Neural cell (in vitro differentiated cells): ENCODE measurements around the gene KRT78. TPM values are rescaled to one million over a fixed set of nuclear protein-coding genes. Genes with fewer than 3 reads are reported as not detected.

Experiments used
- H2AFZ ChIP-seq: fragments of 200-600, 300-800 bp; sonication (generic), shearing (Covaris generic); 2 replicates; pipeline ENCODE4 v1.6.0; 2014; ENCODE audit warnings: low read depth, mild to moderate bottlenecking, antibody characterized with exemption, low read length, moderate library complexity
- H3F3A ChIP-seq: fragments of 200-600 bp; shearing (Covaris generic); 2 replicates; pipeline ENCODE4 v1.6.1; 2016; ENCODE audit warnings: mild to moderate bottlenecking, moderate library complexity, mixed read lengths, antibody characterized with exemption, low read length; ENCODE audit not compliant: insufficient read depth, poor library complexity, severe bottlenecking
- H3K27ac ChIP-seq: fragments of 200-600, 300-800 bp; sonication (generic), shearing (Covaris generic); 2 replicates; pipeline ENCODE4 v1.5.1; 2014; ENCODE audit warnings: mild to moderate bottlenecking, low read length, moderate library complexity
- H3K27me3 ChIP-seq: fragments of 300-800, 200-600 bp; sonication (generic), shearing (Covaris generic); 2 replicates; pipeline ENCODE4 v1.6.0; 2014; ENCODE audit warnings: mild to moderate bottlenecking, low read depth, low read length, moderate library complexity; ENCODE audit not compliant: insufficient read depth
- H3K36me3 ChIP-seq: fragments of 300-800, 200-600 bp; sonication (generic), shearing (Covaris generic); 2 replicates; pipeline ENCODE4 v1.5.1; 2014; ENCODE audit warnings: mild to moderate bottlenecking, antibody characterized with exemption, low read length, moderate library complexity; ENCODE audit not compliant: insufficient read depth
- H3K4me2 ChIP-seq: fragments of 300-800, 200-600 bp; sonication (generic), shearing (Covaris generic); 2 replicates; pipeline ENCODE4 v1.6.0; 2014; ENCODE audit warnings: mild to moderate bottlenecking, low read length
- H3K4me3 ChIP-seq: fragments of 300-800, 200-600 bp; sonication (generic), shearing (Covaris generic); 2 replicates; pipeline ENCODE4 v1.5.1; 2014; ENCODE audit warnings: mild to moderate bottlenecking, low read length, moderate library complexity
- H3K79me2 ChIP-seq: fragments of 200-600 bp; shearing (Covaris generic); replicated peaks from 2 replicates; pipeline ENCODE4 v1.6.0; 2014; ENCODE audit warnings: mild to moderate bottlenecking, low read length, moderate library complexity; ENCODE audit not compliant: insufficient read depth
- H3K9ac ChIP-seq: fragments of 300-800, 200-600 bp; sonication (generic), shearing (Covaris generic); 2 replicates; pipeline ENCODE4 v1.6.1; 2016; ENCODE audit warnings: mild to moderate bottlenecking, low read length, mixed read lengths
- H3K9me2 ChIP-seq: fragments of 200-600 bp; shearing (Covaris generic); 2 replicates; pipeline ENCODE4 v1.6.1; 2016; ENCODE audit warnings: mild to moderate bottlenecking, low read length, mixed read lengths; ENCODE audit not compliant: insufficient read depth
- H3K9me3 ChIP-seq: fragments of 200-600, 300-800 bp; sonication (generic), shearing (Covaris generic); 2 replicates; pipeline ENCODE4 v1.6.1; 2016; ENCODE audit warnings: mild to moderate bottlenecking, mixed run types, low read length, moderate library complexity, mixed read lengths
- H4K20me1 ChIP-seq: fragments of 200-600 bp; shearing (Covaris generic); 2 replicates; pipeline ENCODE4 v1.6.1; 2016; ENCODE audit warnings: mild to moderate bottlenecking, mixed run types; ENCODE audit not compliant: insufficient read depth
- EP300 ChIP-seq: fragments of 450-650 bp; conservative IDR thresholded peaks from 2 replicates; pipeline ENCODE4 v1.6.1; 2014; ENCODE audit warnings: antibody characterized with exemption, mild to moderate bottlenecking, moderate library complexity; ENCODE audit not compliant: poor library complexity, severe bottlenecking
- EZH2 ChIP-seq: fragments of 200-600, 300-800 bp; shearing (Covaris generic), sonication (generic); IDR thresholded peaks from 2 replicates; pipeline ENCODE4 v1.6.1; 2014; ENCODE audit warnings: antibody characterized with exemption, low read length, borderline replicate concordance, mild to moderate bottlenecking; ENCODE audit not compliant: insufficient read depth, poor library complexity, severe bottlenecking
- MXI1 ChIP-seq: fragments of 450-650 bp; conservative IDR thresholded peaks from 2 replicates; pipeline ENCODE4 v1.6.1; 2014; ENCODE audit warnings: antibody characterized with exemption, mild to moderate bottlenecking; ENCODE audit not compliant: poor library complexity, severe bottlenecking
- POLR2AphosphoS5 ChIP-seq: IDR thresholded peaks from 2 replicates; pipeline ENCODE4 v1.6.1; 2012
- RAD21 ChIP-seq: fragments of 450-650 bp; conservative IDR thresholded peaks from 2 replicates; pipeline ENCODE4 v1.6.1; 2014; ENCODE audit warnings: antibody characterized with exemption, mild to moderate bottlenecking, moderate library complexity
- REST ChIP-seq: IDR thresholded peaks from 2 replicates; pipeline ENCODE4 v1.6.1; 2012; ENCODE audit warnings: borderline replicate concordance
- SMC3 ChIP-seq: fragments of 450-650 bp; conservative IDR thresholded peaks from 2 replicates; pipeline ENCODE4 v1.6.1; 2014; ENCODE audit warnings: antibody characterized with exemption, mild to moderate bottlenecking, moderate library complexity; ENCODE audit not compliant: poor library complexity
- TAF1 ChIP-seq: IDR thresholded peaks from 2 replicates; pipeline ENCODE4 v1.6.1; 2012; ENCODE audit warnings: low read depth
- polyA plus RNA-seq: library from polyadenylated mRNA; depleted of rRNA; stranded (reverse); fragments of >200 nt; gene quantifications from 2 replicates; pipeline ENCODE4 v1.2.3, GENCODE V29; 2014
- TF ChIP-seq, protein P1 (sequence below): fragments of 450-650 bp; IDR thresholded peaks from 2 replicates; pipeline ENCODE4 v1.5.1; 2014; ENCODE audit warnings: antibody characterized with exemption, mild to moderate bottlenecking, moderate library complexity; ENCODE audit not compliant: poor library complexity, severe bottlenecking

KRT78 gene
- polyA plus RNA-seq, 1 donor from 2014 or later: not detected

GRCh38 chr12:52807544-52808470, 41.0 kb downstream of the KRT78 start:
- Histone ChIP-seq H4K20me1 (no peaks in the 10 kb centered on the region), H3K9me3 (no peaks in the 10 kb centered on the region), H3K9ac (no peak overlapping the region), H3K4me3 (no peak overlapping the region), H3F3A (no peaks in the 10 kb centered on the region), H3K4me2 (no peak overlapping the region), H3K36me3 (no peaks in the 10 kb centered on the region), H3K9me2 (no peaks in the 10 kb centered on the region), H3K27me3 (no peaks in the 10 kb centered on the region), H3K27ac (no peak overlapping the region), H2AFZ (no peak overlapping the region), H3K79me2 (no peaks in the 10 kb centered on the region)
- TF ChIP-seq SMC3: no peak
- no peak for TF ChIP-seq REST
- TF ChIP-seq, protein P1, sequence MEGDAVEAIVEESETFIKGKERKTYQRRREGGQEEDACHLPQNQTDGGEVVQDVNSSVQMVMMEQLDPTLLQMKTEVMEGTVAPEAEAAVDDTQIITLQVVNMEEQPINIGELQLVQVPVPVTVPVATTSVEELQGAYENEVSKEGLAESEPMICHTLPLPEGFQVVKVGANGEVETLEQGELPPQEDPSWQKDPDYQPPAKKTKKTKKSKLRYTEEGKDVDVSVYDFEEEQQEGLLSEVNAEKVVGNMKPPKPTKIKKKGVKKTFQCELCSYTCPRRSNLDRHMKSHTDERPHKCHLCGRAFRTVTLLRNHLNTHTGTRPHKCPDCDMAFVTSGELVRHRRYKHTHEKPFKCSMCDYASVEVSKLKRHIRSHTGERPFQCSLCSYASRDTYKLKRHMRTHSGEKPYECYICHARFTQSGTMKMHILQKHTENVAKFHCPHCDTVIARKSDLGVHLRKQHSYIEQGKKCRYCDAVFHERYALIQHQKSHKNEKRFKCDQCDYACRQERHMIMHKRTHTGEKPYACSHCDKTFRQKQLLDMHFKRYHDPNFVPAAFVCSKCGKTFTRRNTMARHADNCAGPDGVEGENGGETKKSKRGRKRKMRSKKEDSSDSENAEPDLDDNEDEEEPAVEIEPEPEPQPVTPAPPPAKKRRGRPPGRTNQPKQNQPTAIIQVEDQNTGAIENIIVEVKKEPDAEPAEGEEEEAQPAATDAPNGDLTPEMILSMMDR: no peak
- no peak for TF ChIP-seq RAD21
- no peak for TF ChIP-seq POLR2AphosphoS5
- TF ChIP-seq EZH2: no peak
- no peak for TF ChIP-seq MXI1
- no peak for TF ChIP-seq EP300
- no peak for TF ChIP-seq TAF1

DNA sequence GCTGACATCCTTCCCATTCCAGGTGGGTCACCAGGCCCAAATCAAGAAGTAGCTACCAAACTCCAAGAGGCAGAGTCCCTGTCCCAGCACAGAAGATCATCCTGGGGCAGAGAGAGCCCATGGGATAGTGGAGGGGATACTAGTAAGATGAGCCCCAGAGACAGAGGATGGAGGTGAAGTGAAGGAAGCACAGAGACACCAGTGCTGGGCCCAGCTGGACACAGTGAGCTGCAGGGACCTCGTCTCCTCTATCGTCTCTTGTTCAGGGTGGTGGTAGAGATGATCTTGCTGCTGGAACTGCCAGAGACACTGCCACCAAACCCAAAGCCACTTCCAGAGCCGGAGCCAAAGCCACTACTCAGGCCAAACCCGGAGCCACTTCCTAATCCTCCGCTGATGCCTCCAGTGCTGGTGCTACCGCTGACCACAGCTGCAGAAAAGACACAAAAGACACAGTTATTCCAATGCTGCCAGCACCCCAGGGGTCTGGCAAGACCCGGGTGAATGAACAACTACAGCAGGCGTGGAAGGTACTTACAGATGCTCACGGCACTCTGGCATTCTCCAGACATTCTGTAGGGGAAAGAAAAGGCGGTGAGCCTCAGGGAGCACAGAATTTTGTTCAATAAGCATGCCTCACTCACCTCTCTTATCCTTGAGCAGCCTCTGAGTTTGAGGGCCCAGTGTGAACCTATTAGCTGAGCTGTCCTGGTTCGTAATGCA, 41.8 kb downstream of the KRT78 start:
- no peaks in the 10 kb centered on the region for H3K79me2 ChIP-seq
- no peak overlapping the region for H2AFZ ChIP-seq
- no peaks in the 10 kb centered on the region for H4K20me1 ChIP-seq
- no peak overlapping the region for H3K4me3 ChIP-seq
- no peaks in the 10 kb centered on the region for H3K9me2 ChIP-seq
- TF ChIP-seq EZH2: no peak
- TF ChIP-seq TAF1: no peak
- no peak for TF ChIP-seq REST
- TF ChIP-seq, protein P1: no peak
- TF ChIP-seq RAD21: no peak
- no peak for TF ChIP-seq MXI1
- no peak for TF ChIP-seq SMC3
- TF ChIP-seq EP300: no peak
- no peak for TF ChIP-seq POLR2AphosphoS5
- H3K4me2 ChIP-seq: no peak overlapping the region
- H3K27me3 ChIP-seq: no peaks in the 10 kb centered on the region
- H3K27ac ChIP-seq: no peak overlapping the region
- no peaks in the 10 kb centered on the region for H3K9me3 ChIP-seq
- H3K9ac ChIP-seq: no peak overlapping the region
- H3F3A ChIP-seq: no peaks in the 10 kb centered on the region
- no peaks in the 10 kb centered on the region for H3K36me3 ChIP-seq
